NCI-H146 treated with DMSO at 0.1 percent for 48 hours (cell line): Measurements from ENCODE around the gene SLC12A3.
"Not testable (repeated sequence)": the region's sequence is repeated elsewhere in the genome, so short reads cannot be mapped to it uniquely, and the experiment has no call there.

Experiments used
- DNase-seq: peaks from one replicate; lab custom pipeline; 2025; ENCODE audit not compliant: unreplicated experiment; lab: John Stamatoyannopoulos, UW

The SLC12A3 gene

GRCh38 chr16:56868766-56869165 lies 3.8 kb downstream of the SLC12A3 start:
- DNase-seq: not testable (repeated sequence)

- no peak for DNase-seq
These were observed 4.7 kb downstream of the SLC12A3 start for GRCh38 chr16:56869513-56870275.

DNA sequence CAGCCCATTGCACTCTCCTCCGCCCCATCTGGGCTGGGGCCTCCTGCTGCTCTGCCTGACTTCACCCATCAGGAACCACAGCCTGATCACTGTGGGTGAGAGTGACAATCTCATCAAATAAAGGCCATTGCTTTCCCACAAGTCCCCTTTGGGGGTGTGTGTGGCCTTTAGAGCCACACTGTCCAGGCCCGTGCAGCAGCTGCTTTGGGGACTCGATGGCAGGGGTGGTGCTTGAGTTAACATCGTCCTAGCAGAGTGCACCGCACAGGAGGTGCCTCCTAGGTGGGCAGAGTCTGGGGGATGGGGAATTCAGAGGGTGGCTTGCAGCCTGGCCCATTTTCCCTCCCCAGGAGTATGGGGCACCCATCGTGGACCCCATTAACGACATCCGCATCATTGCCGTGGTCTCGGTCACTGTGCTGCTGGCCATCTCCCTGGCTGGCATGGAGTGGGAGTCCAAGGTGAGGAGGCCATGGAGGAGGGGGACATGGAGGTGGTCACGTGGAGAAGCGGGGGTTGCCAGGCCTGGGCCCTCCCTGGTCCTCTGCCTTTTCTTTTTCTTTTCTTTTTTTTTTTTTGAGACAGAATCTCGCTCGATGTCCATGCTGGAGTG lies 5.4 kb downstream of the SLC12A3 start:
- no peak for DNase-seq

DNA sequence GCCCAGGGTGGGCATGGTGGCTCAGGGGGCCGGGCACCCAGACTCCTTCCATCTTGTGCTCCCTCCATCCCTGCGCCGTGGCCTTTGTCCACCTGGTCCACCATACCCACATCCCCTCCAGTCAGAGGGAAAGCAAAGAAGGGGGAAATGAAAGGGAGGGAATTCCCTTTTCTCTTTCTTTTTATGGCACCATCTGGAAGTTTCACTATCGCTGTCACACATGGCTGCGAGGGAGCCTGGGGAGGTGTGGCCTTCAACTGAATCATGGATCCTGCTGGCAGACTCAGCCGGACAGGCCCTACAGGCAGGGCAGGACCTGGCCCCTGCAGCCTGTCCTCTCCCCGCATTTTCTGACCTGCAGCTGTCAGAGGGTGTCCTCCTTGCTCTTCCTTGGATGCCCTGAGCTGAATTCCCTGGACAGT lies 6.2 kb downstream of the SLC12A3 start:
- no peak for DNase-seq

DNA sequence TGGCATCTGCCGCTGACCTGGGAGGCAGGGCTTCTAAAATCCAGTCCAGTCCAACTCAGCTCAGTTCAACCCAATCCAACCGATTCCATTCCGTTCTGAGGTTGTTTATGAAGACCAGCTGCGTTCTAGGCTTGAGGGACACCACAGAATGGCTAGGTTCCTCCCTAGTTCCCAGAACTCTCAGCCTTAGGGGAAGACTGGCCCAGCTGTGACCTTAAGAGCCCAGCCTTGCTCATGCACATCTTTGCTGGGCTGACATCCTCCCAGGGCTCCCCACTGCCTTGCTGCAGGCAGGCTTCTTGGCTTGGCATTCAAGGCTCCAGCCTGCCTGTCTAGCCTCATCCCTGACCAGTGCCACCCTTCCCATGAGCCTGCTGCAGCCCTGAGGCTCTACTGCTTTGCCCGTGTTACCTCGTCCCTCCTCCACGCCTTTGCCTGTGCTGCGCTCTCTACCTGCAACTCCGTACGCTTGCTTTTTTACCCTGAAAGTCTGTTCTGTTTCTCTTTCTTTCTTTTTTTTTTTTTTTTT lies 7.9 kb downstream of the SLC12A3 start:
- no peak for DNase-seq

GRCh38 chr16:56874800-56875199 lies 9.8 kb downstream of the SLC12A3 start:
- DNase-seq: no peak

DNA sequence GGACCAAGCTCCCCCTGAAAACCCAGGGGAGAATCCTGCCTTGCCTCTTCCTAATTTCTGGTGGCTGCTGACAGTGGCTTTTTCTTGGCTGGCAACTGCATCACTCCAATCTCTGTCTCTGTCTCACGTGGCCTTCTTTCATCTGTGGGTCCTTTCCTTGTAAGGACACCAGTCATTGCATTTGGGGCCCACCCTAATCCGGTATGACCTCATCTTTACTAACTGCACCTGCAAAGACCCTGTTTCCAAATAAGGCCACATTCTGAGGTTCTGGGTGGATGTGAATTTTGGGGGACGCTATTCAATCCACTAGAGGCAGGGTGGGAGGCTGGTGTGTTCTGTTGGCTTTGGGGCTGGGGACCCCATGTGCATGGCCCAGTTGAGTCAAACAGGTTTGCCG lies 11.0 kb downstream of the SLC12A3 start:
- no peak for DNase-seq

DNA sequence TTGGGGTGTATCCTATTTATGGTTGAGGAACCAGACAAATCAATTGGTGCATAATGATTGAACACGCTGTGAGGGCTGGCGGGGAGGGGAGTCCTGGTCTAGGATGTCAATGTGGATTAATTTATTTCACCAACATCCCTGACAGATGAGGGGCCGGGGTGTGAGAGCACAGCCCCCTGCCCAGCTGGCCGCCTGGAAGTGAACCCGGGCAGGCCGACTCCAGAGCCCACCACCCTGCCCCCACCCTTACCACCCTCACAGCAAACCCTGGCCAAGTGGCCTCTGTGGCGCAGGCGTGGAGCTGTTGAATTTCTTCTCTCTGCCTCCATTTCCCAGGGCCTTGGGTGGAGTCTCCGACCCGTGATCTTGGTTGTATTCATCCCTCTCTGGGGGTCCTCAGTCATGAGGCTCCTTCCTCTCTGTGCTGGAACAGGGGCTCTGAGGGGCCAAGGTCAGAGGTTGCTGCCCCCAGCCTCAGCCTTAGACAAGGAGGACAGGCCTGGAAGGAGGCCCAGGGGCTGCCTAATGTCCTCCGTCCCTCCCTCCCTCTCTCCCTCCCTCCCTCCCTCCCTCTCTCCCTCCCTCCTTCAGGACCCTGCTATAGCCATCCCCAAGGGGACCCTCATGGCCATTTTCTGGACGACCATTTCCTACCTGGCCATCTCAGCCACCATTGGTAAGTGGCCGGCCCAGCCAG lies 12.6 kb downstream of the SLC12A3 start:
- no peak for DNase-seq

- DNase-seq: no peak
These were observed 13.4 kb downstream of the SLC12A3 start for GRCh38 chr16:56878282-56878854.

DNA sequence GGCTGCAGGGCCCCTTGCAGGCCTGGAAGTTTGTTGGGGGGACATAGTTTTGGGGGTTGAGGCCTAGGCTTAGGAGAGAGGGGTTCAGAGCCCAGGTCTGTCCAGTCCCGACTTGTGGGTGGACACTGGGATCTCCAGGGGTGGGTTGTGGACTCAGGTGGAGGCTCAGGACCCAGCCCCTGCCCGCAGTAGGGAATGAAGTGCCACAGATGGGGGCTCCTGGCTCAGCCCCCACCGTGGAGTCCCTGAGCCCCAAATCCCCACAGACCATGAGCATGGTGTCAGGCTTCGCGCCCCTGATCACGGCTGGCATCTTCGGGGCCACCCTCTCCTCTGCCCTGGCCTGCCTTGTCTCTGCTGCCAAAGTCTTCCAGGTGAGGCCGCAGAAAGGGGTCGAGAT lies 14.3 kb downstream of the SLC12A3 start:
- DNase-seq: no peak

- DNase-seq: no peak
These were observed 15.2 kb downstream of the SLC12A3 start for GRCh38 chr16:56880176-56880575.

GRCh38 chr16:56880685-56881084 lies 15.7 kb downstream of the SLC12A3 start:
- DNase-seq: no peak

DNA sequence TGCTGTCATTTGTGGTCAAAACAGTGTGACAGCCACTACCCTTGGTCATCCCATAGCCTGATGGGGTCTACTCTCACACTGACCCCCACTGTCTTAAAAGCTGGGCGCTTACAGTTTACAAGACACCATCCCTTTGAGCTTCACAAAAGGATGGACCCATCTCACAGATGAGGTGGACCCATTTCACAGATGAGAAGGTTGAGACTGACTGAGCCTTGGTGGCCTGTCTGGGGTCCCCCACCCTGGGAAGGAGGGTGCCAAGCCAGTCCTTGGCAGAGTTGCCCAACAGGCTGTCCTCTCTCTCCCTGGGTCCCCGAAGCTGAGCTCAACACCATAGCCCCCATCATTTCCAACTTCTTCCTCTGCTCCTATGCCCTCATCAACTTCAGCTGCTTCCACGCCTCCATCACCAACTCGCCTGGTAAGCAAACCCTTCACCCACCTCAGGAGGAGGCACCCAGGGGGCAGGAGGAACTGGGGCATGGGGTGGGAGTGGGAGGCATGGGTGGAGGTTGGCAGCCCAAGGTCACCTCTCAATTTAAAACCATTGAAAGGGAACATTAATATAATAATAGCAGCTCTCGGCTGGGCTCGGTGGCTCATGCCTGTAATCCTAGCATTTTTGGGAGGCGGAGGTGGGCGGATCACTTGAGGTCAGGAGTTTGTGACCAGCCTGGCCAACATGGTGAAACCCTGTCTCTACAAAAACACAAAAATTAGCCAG lies 17.2 kb downstream of the SLC12A3 start:
- no peak for DNase-seq

GRCh38 chr16:56883586-56883985 lies 18.6 kb downstream of the SLC12A3 start:
- no peak for DNase-seq

- no peak for DNase-seq
These were observed 19.1 kb downstream of the SLC12A3 start for GRCh38 chr16:56884026-56884582.

GRCh38 chr16:56884929-56885328 lies 19.9 kb downstream of the SLC12A3 start:
- not testable (repeated sequence) for DNase-seq

DNA sequence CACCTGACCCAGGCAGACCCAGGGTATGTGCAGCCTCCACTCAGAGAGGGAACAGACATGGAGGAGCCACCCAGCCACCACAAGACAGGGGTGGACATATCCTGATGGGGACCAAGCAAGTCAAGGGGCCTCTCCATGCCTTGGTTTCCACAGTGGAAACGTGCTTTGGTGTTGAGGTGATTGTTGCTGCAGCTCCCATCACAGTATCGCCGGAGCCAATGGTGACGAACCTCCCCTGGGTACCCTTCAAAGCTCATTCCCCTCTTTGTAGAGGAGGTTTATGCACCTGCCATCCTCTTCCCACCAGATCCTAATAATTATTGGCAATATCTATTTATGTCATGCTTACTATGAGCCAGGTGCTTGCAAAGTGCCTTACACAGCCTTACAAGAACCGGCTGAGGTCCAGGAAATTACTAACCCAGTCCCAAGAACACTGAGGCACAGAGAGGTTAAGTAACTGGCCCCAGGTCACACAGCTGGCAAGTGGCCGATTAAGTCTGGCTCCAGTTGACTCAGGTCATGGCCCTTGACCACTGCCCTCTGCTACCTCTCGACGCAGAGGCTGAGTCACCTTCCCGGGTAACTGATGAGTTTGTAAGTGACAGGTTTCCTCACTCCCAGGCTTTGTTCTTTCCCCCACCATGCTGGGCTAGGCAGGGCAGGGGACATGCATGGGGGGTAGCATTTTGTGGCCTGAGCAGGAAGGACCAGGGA lies 20.6 kb downstream of the SLC12A3 start:
- DNase-seq: no peak

DNA sequence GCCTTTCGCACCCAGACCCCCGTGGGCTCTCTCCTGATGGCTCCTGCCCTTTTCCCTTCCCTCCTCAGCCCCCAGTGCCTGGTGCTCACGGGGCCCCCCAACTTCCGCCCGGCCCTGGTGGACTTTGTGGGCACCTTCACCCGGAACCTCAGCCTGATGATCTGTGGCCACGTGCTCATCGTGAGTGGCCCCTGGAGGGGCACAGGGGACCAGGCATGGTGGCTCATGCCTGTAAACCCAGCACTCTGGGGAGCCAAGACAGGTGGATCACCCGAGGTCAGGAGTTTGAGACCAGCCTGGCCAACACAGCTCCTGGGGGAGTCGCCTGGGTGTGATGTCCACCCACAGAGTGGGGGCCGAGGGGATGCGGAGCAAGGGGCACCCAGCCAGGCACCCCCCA lies 21.3 kb downstream of the SLC12A3 start:
- no peak for DNase-seq

- DNase-seq: no peak
These were observed 21.8 kb downstream of the SLC12A3 start for GRCh38 chr16:56886826-56887225.

DNA sequence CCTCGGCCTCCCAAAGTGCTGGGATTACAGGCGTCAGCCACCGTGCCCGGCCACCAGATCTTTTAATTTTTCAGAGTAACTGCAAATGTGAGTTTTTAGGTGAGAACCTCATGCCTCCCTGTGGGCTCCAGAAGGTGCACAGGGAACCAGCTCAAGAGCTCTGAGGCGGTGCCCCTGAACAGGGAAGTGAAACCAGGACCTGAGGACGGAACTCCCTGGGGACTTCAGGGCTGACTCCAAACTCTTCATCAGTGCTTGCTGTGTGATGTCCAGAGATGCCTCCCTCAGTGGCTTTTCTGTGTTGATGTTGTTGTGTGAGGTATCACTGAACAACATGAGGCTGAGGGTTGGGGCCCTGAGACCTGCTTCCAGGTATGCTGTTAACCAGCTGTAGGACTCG lies 23.8 kb downstream of the SLC12A3 start:
- DNase-seq: no peak
